ENCODE results near the gene PCBP3.
A peak's percentile ranks its signal among the peaks of the same experiment; 100 is the strongest.

PCBP3 gene

GRCh38 chr21:45615145-45615711, 28.3 kb upstream of the PCBP3 start:
- Histone ChIP-seq H3K4me3 (replicated peaks; ENCODE audit: insufficient read depth, low read length) (no peak overlapping the region), H3K27ac (replicated peaks) (no peak overlapping the region), H3K27me3 (ENCODE audit: insufficient read depth, poor library complexity, severe bottlenecking) (no peaks in the 10 kb centered on the region)
- TF ChIP-seq POLR2AphosphoS5 (IDR thresholded peaks at IDR 0.05; ENCODE audit: low read depth) (no peak), REST (IDR thresholded peaks at IDR 0.05; ENCODE audit: insufficient replicate concordance, low read depth) (no peak), GABPA (IDR thresholded peaks at IDR 0.05; ENCODE audit: low read depth) (no peak), SPI1 (IDR thresholded peaks at IDR 0.05; ENCODE audit: borderline replicate concordance, low read depth) (no peak), CTCF (IDR thresholded peaks at IDR 0.05; ENCODE audit: insufficient read depth, low read length) (no peak)
- peak in 1 of 2 experiments; percentile 23 for DNase-seq (ENCODE audit: low read depth in 1 of 2, low spot score in 1 of 2)

- DNase-seq (ENCODE audit: low read depth in 1 of 2, low spot score in 1 of 2): no peak
- Histone ChIP-seq H3K4me3 (replicated peaks; ENCODE audit: insufficient read depth, low read length) (no peak overlapping the region), H3K27me3 (ENCODE audit: insufficient read depth, poor library complexity, severe bottlenecking) (no peaks in the 10 kb centered on the region), H3K27ac (replicated peaks) (peak overlapping the region; percentile 67; the same call in 1 of the 2 replicates)
- no peak for TF ChIP-seq CTCF (IDR thresholded peaks at IDR 0.05; ENCODE audit: insufficient read depth, low read length)
These were observed 26.3 kb upstream of the PCBP3 start for GRCh38 chr21:45617021-45617921.

GRCh38 chr21:45618287-45618686, 25.2 kb upstream of the PCBP3 start:
- H3K27me3 ChIP-seq (ENCODE audit: insufficient read depth, poor library complexity, severe bottlenecking): no peaks in the 10 kb centered on the region

More at GRCh38 chr21:45618287-45618686, 25.2 kb upstream of the PCBP3 start:
- peak overlapping the region; percentile 67 for H3K27ac ChIP-seq (replicated peaks)
- TF ChIP-seq SPI1 (IDR thresholded peaks at IDR 0.05; ENCODE audit: borderline replicate concordance, low read depth) (no peak), REST (IDR thresholded peaks at IDR 0.05; ENCODE audit: insufficient replicate concordance, low read depth) (no peak), GABPA (IDR thresholded peaks at IDR 0.05; ENCODE audit: low read depth) (no peak), CTCF (IDR thresholded peaks at IDR 0.05; ENCODE audit: insufficient read depth, low read length) (no peak), POLR2AphosphoS5 (IDR thresholded peaks at IDR 0.05; ENCODE audit: low read depth) (peak; percentile 35; the same call in 1 of the 2 replicates)
- peak; percentile 47 to 69 for DNase-seq (ENCODE audit: low read depth in 1 of 2, low spot score in 1 of 2)
- no peak overlapping the region for H3K4me3 ChIP-seq (replicated peaks; ENCODE audit: insufficient read depth, low read length)
